Osteocyte (in vitro differentiated cells): ENCODE results near the gene ACOX3. TPM values are rescaled to one million over a fixed set of nuclear protein-coding genes. Genes with fewer than 3 reads are reported as not detected.

Source experiments
- DNase-seq: peaks from one replicate; pipeline ENCODE4 v3.0.0; 2021; ENCODE audit warnings: mixed read lengths; ENCODE audit not compliant: unreplicated experiment; ENCODE audit errors: extremely low spot score
- H3K27ac Mint-ChIP-seq: one replicate; pipeline ENCODE4 v1.8.0; 2021; ENCODE audit warnings: mild to moderate bottlenecking, mixed read lengths; ENCODE audit not compliant: unreplicated experiment
- H3K27me3 Mint-ChIP-seq: one replicate; pipeline ENCODE4 v1.8.0; 2021; ENCODE audit warnings: mixed read lengths; ENCODE audit not compliant: unreplicated experiment
- H3K36me3 Mint-ChIP-seq: one replicate; pipeline ENCODE4 v1.8.0; 2021; ENCODE audit warnings: mixed read lengths; ENCODE audit not compliant: unreplicated experiment
- H3K4me1 Mint-ChIP-seq: one replicate; pipeline ENCODE4 v1.8.0; 2021; ENCODE audit warnings: mixed read lengths; ENCODE audit not compliant: unreplicated experiment
- H3K4me3 Mint-ChIP-seq: one replicate; pipeline ENCODE4 v1.8.0; 2021; ENCODE audit warnings: mild to moderate bottlenecking, moderate library complexity, mixed read lengths; ENCODE audit not compliant: unreplicated experiment
- H3K9me3 Mint-ChIP-seq: one replicate; pipeline ENCODE4 v1.8.0; 2021; ENCODE audit warnings: mixed read lengths; ENCODE audit not compliant: unreplicated experiment
- CTCF ChIP-seq: fragments of 200-600 bp; sonication (generic); IDR thresholded peaks from 2 replicates; pipeline ENCODE4 v1.5.0; 2021; ENCODE audit warnings: antibody characterized with exemption, mild to moderate bottlenecking, moderate library complexity
- total RNA-seq: library from RNA; stranded (reverse); gene quantifications from 2 replicates; pipeline ENCODE4 v1.2.1, GENCODE V29; 2021

Gene ACOX3
- total RNA-seq, 1 donor from 2014 or later, result 25.2 TPM

DNA sequence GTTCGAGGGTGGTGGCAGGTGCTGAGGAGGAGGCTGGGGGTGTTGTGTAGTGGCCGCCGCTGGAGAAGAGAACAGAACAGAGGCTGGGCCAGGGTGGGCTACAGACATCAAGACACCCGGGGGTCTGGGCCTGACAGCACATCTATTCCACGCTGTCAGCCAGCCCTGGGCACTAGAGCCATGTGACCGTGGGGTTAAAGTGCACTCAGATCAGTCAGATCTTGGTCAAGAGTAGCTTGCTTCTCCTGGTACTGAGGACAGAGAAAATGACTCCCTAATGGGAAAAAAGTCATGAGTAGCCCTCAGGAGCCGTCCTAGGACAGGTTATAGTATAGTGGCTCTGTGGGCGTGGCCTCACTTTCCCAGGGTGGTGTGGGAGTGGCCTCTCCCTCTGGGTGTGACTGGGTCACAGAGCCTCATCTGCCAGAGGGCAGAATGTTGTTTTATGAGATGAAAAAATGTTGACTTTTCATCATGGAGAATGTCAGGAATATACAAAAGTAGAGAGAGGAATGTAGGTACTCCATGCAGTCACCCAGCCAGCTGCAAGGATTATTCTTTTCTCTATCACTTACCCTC is 19.4 kb upstream of the ACOX3 start:
- no peak overlapping the region for H3K27ac Mint-ChIP-seq
- no peak overlapping the region for H3K4me3 Mint-ChIP-seq
- peaks cover 21% of the 10 kb centered on the region for H3K4me1 Mint-ChIP-seq
- no peaks in the 10 kb centered on the region for H3K9me3 Mint-ChIP-seq
- H3K36me3 Mint-ChIP-seq, result peaks cover 26% of the 10 kb centered on the region
- TF ChIP-seq CTCF, result no peak
- H3K27me3 Mint-ChIP-seq, result no peaks in the 10 kb centered on the region
- no peak for DNase-seq

DNA sequence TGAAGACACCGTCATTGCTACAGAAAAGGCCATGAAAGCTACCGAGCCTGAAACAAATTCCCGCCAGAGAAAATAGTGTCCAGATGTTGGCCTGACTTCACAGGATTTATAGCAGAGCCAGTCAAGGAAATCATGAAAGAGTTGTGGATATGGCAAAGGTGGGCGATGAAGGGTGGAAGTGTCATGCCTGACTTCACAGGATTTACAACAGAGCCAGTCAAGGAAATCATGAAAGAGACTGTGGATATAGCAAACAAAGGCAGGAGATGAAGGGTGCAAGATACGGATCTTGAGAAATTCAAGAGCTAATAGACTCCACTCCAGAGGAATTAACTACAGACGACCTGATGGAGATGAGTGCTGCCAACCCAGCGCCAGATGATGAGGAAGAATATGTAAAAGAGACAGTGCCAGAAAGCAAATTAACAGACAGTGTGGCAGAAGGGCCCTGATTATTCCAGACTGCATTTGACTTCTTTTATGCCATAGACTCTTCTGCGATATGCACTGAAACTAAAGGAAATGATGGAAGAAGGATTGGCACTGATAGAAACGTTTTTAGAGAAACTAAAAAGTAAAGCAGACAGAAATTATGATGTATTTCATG is 17.2 kb upstream of the ACOX3 start:
- Mint-ChIP-seq H3K27ac (no peak overlapping the region), H3K4me3 (no peak overlapping the region), H3K9me3 (no peaks in the 10 kb centered on the region), H3K4me1 (peaks cover 21% of the 10 kb centered on the region), H3K36me3 (peaks cover 35% of the 10 kb centered on the region), H3K27me3 (no peaks in the 10 kb centered on the region)
- DNase-seq, result no peak
- no peak for TF ChIP-seq CTCF

GRCh38 chr4:8453957-8454356 is 13.4 kb upstream of the ACOX3 start:
- Mint-ChIP-seq H3K4me3 (no peak overlapping the region), H3K27me3 (no peaks in the 10 kb centered on the region), H3K27ac (no peak overlapping the region), H3K36me3 (peaks cover 37% of the 10 kb centered on the region), H3K4me1 (no peaks in the 10 kb centered on the region), H3K9me3 (no peaks in the 10 kb centered on the region)
- TF ChIP-seq CTCF, result no peak
- DNase-seq, result no peak

DNA sequence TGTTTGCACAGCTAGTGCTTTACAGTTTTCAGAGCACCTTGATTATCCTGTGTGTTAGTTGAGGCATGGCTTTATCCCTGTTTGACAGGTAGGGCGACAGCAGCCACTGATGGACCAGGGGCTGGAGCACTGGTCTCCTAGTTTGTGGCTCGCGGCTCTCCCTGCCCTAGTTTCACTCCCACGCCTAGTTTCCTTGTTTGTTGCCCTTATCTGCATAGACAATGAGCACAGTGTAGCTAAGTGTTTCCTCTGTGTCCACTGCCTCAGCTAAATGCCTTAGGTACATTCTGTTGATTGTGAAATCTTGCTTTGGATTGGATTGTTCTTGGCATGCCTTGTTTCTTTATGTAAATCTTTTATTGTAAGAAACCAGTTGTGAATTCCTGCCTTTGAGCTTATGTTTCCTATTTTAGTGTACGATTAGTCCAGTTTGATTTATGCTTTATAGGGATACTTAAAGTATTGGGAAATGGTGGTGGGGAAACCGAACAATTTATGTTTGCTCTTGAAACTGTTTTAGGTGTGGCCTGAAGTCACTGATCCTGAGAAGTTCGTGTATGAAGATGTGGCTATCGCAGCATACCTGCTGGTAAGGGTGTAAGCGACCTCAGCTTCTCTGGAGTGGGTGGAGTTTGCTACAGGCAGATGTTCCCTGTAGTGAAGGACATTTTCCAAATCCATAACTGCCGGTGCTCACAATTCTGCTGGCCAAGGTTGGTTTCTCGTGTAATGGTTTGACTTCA is 11.1 kb upstream of the ACOX3 start:
- Mint-ChIP-seq H3K27ac (no peak overlapping the region), H3K4me1 (no peaks in the 10 kb centered on the region), H3K36me3 (peaks cover 29% of the 10 kb centered on the region), H3K9me3 (no peaks in the 10 kb centered on the region), H3K27me3 (no peaks in the 10 kb centered on the region), H3K4me3 (no peak overlapping the region)
- DNase-seq, result no peak
- TF ChIP-seq CTCF, result no peak

GRCh38 chr4:8446122-8446521 is 5.6 kb upstream of the ACOX3 start:
- H3K9me3 Mint-ChIP-seq, result no peaks in the 10 kb centered on the region
- peaks cover 27% of the 10 kb centered on the region for H3K4me1 Mint-ChIP-seq
- no peak for DNase-seq
- no peak overlapping the region for H3K4me3 Mint-ChIP-seq
- H3K27ac Mint-ChIP-seq, result no peak overlapping the region
- H3K27me3 Mint-ChIP-seq, result no peaks in the 10 kb centered on the region
- peaks cover 3% of the 10 kb centered on the region for H3K36me3 Mint-ChIP-seq
- TF ChIP-seq CTCF, result no peak
